Activated T-helper 17 cell treated with anti-CD3 and anti-CD28 coated beads, Interleukin-2, amount 50 U/mL, for 72 hours (primary cell): Measurements from ENCODE around the gene RAB30. TPM values are rescaled to one million over a fixed set of nuclear protein-coding genes. Genes with fewer than 3 reads are reported as not detected.
"Not testable (repeated sequence)": the region's sequence is repeated elsewhere in the genome, so short reads cannot be mapped to it uniquely, and the experiment has no call there.

ENCODE experiments used
- ATAC-seq: fragments of 150-1000 bp; cut with Tn5 transposase; replicated peaks from 2 replicates; pipeline ENCODE4 v1.10.0; 2021; ENCODE audit warnings: mild to moderate bottlenecking, moderate library complexity
- H3K27ac Mint-ChIP-seq: one replicate; pipeline ENCODE4 v1.8.0; 2022; ENCODE audit warnings: mixed read lengths
- H3K27me3 Mint-ChIP-seq: one replicate; pipeline ENCODE4 v1.8.0; 2022; ENCODE audit warnings: mixed read lengths
- H3K36me3 Mint-ChIP-seq: one replicate; pipeline ENCODE4 v1.8.0; 2022; ENCODE audit warnings: low read depth, mild to moderate bottlenecking, mixed read lengths
- H3K4me1 Mint-ChIP-seq: one replicate; pipeline ENCODE4 v1.8.0; 2022; ENCODE audit warnings: mixed read lengths
- H3K4me3 Mint-ChIP-seq: one replicate; pipeline ENCODE4 v1.8.0; 2022; ENCODE audit warnings: mild to moderate bottlenecking, mixed read lengths
- H3K9me3 Mint-ChIP-seq: one replicate; pipeline ENCODE4 v1.8.0; 2022; ENCODE audit warnings: mixed read lengths
- total RNA-seq, 2 donors: library from RNA; stranded (reverse); gene quantifications; one replicate each; pipeline ENCODE4 v1.2.3, GENCODE V29; 2022

RAB30 gene
- total RNA-seq, 2 donors from 2014 or later, result 7.0 to 8.7 TPM

DNA sequence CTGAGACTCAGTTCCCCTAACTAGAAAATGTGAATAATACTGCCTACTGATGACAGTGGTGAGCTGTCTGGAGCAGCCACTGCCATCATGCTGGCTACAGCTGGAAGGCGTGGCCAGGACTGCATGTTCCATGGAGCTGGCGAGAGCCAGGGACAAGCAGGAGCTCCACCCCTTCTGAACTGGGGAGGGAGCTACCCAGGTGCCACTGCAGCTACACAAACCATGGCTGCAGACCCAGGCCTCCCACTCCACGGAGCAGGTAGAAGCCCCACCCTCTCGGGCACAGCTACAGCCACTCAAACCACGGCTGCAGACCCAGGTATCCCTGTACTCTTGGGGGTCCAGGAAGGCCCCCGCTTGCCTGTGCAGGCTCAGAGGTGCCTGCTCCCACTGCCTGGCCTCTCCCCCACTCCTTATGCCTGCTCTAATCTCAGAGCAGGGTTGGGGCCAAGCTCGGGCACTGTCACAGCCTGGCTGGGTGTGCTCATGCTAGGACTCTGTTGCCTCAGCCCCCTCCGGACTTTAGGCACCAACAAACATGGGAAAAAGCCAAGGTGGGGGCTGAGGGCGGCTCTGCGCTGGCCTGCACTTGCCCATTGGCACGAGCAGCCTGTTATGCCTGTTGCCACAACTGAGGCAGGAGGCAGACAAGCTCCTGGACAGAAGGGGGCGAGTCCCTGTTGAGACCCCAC, 51.7 kb downstream of the RAB30 start:
- no peaks in the 10 kb centered on the region for H3K27me3 Mint-ChIP-seq
- no peak for ATAC-seq

DNA sequence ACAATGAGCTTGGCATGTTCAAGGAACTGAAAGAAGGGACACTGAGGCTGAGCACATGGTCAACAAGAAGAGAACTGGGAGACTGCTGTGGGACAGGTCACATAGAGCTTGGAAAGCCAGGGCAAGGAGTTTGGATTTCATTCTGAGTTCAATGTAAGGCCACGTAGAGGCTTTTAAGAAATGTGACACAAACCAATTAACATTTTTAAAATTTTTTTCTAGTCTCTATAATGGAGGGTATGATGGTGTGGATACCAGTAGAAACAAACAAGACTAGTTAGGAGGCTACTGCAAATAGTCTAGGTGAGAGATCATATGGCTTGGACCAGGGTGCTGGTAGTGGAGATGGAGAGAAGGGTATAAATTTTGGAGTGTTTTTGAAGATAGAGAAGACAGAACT, 56.7 kb downstream of the RAB30 start:
- H3K4me1 Mint-ChIP-seq, result peaks cover 12% of the 10 kb centered on the region
- no peaks in the 10 kb centered on the region for H3K36me3 Mint-ChIP-seq
- ATAC-seq, result no peak
- peaks cover 7% of the 10 kb centered on the region for H3K9me3 Mint-ChIP-seq
- H3K4me3 Mint-ChIP-seq, result no peak overlapping the region
- H3K27me3 Mint-ChIP-seq, result no peaks in the 10 kb centered on the region
- peak overlapping the region; percentile 7 for H3K27ac Mint-ChIP-seq

More for the DNA sequence above, 51.7 kb downstream of the RAB30 start:
- Mint-ChIP-seq H3K4me1 (peaks cover 11% of the 10 kb centered on the region), H3K9me3 (peaks cover 6% of the 10 kb centered on the region), H3K4me3 (no peak overlapping the region), H3K27ac (no peak overlapping the region), H3K36me3 (no peaks in the 10 kb centered on the region)

DNA sequence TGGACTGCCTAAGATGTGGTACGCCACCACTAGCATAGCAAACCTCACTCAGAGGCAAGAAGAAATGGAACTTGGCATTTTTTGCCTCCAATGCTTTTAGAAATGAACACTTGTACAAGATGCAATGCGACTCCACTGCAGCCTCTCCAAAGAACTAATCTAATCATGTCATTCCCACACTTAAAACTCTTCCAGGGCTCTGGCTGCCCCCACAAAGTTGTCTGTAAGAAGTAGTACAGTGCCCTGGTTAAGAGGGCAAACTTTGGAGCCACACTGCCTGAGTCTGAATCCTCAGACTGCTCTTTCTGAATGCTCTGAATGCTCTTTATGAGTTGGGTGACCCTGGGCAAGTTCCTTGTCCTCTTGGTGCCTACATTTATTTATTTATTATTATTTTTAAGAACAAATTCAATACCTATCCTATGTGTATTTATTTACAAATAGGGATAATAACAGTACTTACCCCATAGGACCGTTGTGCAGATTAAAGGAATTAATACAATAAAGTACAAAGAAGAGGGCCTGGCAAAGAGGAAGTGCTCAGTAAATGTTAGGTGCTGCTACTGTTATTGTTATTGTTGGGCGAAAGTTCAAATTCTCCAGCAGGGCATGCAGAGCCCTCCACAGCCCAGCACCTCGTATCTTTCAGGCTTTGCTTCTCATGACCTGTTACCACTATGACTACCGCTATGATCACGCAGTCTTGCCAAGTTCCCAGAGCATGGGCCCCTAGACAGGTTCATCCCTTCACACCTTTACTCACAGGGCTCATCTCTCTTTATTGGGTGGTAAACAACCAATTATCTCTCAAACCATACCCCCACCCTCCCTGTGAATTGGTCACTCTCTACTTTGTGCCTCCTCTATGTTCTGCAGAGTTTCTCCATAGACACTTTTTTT, 59.3 kb downstream of the RAB30 start:
- Mint-ChIP-seq H3K9me3 (peaks cover 7% of the 10 kb centered on the region), H3K27me3 (no peaks in the 10 kb centered on the region), H3K36me3 (no peaks in the 10 kb centered on the region), H3K4me3 (no peak overlapping the region), H3K4me1 (peaks cover 19% of the 10 kb centered on the region), H3K27ac (no peak overlapping the region)
- ATAC-seq, result no peak

DNA sequence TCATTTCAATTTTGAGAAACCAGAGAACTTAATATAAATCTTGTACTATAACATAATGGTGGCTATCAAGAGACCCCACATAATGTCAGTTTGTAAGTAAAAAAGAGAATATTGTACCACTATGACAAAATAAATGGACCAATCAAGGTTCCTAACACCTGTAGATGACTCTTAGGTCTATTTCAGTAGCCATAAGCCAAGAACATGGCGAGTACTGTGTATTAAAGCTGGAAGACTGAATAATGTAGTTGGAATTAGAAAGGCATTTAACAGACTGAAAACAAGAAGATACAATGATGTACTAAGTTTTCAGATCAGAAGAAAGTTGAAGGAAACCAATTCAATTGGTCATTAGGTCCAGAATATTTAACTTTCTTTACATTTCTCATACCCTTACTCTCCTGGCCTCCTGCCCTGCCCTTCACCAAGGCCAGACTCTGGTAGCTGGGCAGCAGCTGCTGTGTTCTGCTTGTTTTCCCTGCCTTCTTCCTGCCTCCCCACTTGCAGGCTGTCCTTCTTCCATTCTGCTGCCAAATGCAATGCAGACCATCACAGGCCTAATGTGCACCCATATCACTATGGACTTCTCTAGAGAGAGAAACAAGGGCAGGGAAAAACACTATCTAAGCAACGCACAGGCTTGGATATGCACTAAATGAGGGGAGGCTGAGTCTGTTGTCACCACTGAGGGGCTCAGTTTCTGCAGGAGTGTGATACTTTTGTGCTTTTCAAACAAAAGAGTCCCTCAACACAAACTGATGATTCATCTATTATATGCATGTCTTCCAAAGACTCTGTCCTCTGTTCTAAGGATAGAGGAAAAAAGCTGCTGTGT, 60.1 kb downstream of the RAB30 start:
- H3K36me3 Mint-ChIP-seq, result no peaks in the 10 kb centered on the region
- peaks cover 7% of the 10 kb centered on the region for H3K9me3 Mint-ChIP-seq
- no peak overlapping the region for H3K27ac Mint-ChIP-seq
- ATAC-seq, result no peak
- H3K27me3 Mint-ChIP-seq, result no peaks in the 10 kb centered on the region
- H3K4me1 Mint-ChIP-seq, result peaks cover 26% of the 10 kb centered on the region
- H3K4me3 Mint-ChIP-seq, result no peak overlapping the region

DNA sequence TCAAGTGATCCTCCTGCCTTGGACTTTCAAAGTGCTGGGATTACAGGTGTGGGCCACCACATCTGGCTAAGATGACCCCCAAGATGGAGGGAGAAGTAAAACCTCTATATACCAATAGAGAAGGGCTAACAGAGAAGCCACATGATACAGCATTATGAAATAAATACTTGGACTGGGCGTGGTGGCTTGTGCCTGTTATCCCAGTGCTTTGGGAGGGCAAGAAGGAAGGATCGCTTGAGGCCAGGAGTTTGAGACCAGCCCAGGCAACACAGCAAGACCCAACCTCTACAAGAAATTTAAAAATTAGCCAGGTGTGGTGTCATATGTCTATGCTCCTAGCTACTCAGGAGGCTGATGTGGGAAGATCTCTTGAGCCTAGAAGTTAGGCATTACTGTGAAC, 61.7 kb downstream of the RAB30 start:
- Mint-ChIP-seq H3K36me3 (no peaks in the 10 kb centered on the region), H3K9me3 (peaks cover under 1% of the 10 kb centered on the region), H3K4me1 (peaks cover 30% of the 10 kb centered on the region), H3K27me3 (no peaks in the 10 kb centered on the region), H3K4me3 (no peak overlapping the region), H3K27ac (no peak overlapping the region)
- ATAC-seq, result no peak

DNA sequence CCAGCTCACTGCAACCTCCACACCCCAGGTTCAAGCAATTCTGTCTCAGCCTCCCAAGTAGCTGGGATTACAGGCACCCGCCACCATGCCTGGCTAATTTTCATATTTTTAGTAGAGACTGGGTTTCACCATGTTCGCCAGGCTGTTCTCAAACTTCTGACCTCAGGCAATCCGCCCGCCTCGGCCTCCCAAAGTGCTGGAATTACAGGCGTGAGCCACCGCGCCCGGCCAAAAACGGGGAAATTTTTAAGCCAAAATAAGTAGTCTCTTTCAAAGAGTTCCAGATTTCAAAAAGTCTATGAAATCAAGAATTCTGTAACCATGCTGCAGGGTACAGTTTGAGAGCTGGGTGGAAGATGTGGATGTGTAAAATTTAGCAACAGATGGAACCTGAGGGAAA, 62.6 kb downstream of the RAB30 start:
- not testable (repeated sequence) for H3K27ac Mint-ChIP-seq, ATAC-seq, H3K27me3 Mint-ChIP-seq, H3K4me3 Mint-ChIP-seq, H3K36me3 Mint-ChIP-seq, H3K9me3 Mint-ChIP-seq
- peaks cover 30% of the 10 kb centered on the region for H3K4me1 Mint-ChIP-seq

DNA sequence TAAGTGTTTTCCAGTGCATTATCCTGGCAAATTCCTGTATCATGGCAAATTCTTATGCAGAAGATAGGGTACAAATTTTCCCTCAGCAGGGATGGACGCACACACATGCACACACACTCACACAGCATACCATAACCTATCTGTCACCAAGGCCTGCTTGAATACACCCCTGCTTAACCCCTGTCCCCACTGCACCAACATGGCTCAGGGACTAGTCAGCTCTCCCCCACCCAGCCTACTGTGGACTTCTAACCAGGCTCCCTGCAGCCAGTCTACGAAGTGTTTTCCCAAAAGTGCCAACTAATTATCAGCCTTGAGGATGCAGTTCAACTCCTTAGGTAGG, 63.1 kb downstream of the RAB30 start:
- H3K4me1 Mint-ChIP-seq, result peaks cover 30% of the 10 kb centered on the region
- no peak overlapping the region for H3K27ac Mint-ChIP-seq
- H3K4me3 Mint-ChIP-seq, result no peak overlapping the region
- H3K36me3 Mint-ChIP-seq, result no peaks in the 10 kb centered on the region
- H3K9me3 Mint-ChIP-seq, result no peaks in the 10 kb centered on the region
- no peaks in the 10 kb centered on the region for H3K27me3 Mint-ChIP-seq
- no peak for ATAC-seq

DNA sequence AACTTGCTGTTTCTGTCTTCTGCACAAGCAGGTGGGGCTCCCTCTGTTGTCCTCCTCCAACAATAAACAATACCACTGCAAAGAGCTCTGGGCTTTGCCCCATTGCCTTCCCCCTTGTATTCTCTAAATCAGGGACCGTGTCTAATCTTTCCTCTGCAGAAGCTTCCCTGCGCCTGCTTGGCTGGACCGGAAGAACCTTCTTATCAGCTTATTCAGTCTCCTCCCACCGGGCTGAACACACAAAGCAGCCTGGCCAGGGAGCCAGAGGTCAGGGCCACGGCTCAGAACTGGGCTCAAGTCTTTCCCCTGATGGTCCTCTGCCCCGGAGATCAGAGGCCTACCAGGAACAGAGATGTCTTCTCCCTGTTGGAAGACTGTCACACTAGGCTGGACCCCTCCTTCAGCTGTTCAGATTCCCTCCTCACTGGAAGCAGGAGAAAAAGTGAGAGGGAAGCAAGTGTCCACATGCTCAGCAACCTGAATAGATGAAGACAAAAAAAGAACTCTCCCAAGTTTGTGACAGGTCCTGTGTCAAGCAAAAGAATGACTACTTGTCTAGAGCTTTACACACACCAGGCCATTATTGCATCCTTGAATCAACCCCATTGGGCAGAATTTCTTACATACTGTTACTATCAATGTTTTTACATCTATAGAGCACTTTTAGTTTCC, 63.7 kb downstream of the RAB30 start:
- Mint-ChIP-seq H3K4me1 (peaks cover 30% of the 10 kb centered on the region), H3K4me3 (peak overlapping the region; percentile 23), H3K27ac (no peak overlapping the region), H3K27me3 (no peaks in the 10 kb centered on the region), H3K9me3 (no peaks in the 10 kb centered on the region), H3K36me3 (no peaks in the 10 kb centered on the region)
- no peak for ATAC-seq

DNA sequence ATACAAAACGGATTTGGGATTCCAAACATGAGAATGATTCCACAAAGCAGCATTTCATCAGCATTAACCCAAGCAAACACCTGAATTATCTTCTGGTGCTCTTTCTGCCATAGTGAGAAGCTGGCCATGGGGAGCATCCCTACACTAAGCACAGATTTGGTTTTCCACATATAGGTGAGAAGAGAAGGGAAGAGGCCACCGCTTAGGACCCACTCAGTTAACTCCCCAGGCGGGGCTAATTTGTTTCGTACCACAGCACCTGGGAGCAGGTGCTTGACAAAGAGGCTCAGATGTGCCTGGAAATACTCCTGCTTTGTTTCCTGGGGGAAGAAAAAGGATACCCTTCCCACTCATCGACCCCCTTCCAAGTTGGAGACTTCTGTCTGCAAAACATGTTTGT, 64.2 kb downstream of the RAB30 start:
- Mint-ChIP-seq H3K4me1 (peaks cover 30% of the 10 kb centered on the region), H3K27ac (peak overlapping the region; percentile 70), H3K36me3 (no peaks in the 10 kb centered on the region), H3K27me3 (no peaks in the 10 kb centered on the region), H3K9me3 (no peaks in the 10 kb centered on the region), H3K4me3 (peak overlapping the region; percentile 47)
- no peak for ATAC-seq

DNA sequence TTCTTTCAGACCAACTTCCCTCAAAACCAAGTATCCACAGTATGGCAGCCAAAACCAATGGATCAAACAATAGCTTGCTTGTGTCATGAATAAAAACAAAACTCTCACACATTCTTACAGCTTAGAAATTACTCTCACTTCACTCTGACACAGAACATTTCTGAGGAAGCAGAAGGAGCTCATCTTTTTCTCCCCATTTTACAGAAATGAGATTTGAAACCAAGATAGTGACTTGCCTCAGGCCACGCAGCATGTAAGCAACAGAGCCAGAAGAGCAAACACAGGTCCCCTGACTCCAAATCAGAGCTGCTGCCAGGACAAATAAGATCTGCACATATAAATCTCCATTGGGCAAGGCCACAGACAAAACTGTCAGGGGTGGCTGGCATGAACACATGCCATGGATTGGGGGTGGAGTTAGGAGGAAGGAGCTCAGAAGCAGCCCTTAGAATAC, 64.8 kb downstream of the RAB30 start:
- no peaks in the 10 kb centered on the region for H3K9me3 Mint-ChIP-seq
- peaks cover 36% of the 10 kb centered on the region for H3K4me1 Mint-ChIP-seq
- H3K36me3 Mint-ChIP-seq, result no peaks in the 10 kb centered on the region
- peak; percentile 78 for ATAC-seq
- H3K4me3 Mint-ChIP-seq, result peak overlapping the region; percentile 47
- H3K27ac Mint-ChIP-seq, result peak overlapping the region; percentile 70
- no peaks in the 10 kb centered on the region for H3K27me3 Mint-ChIP-seq

DNA sequence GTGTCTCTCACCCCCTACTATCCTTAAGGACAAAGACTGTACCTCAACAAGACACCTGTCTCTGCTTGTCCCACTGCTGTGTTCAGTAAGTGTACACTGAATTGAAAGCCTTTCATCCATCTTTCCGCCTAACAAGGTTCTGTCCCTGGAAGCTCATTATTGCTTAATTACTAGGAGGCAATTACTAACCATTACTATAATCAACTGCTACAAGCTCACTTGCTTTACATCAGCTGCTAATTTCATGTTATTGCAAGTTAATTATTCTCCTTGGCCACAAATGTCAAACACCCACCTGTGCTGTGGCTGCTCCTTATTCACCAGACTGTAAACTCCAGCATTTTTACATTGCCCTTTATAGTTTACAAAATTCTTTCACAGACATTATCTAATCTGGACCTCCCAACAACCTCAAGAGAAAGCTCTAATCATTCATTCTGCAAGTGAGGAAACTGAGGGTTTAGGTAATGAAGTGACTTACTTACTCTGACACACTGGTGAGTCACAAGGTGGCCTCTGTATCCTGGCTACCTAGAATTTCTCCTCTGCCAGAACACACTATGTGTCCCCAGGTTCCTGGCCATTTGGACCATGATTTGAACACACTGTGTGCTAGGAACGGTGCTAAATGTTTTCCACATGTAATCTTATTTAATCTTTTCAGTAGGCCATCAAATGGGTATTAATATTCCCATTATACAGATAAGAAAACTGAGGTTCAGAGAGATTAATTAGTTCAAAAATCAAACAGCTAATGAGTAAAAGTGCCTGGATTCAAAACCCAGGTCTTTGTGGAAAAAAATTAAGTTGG, 66.7 kb downstream of the RAB30 start:
- Mint-ChIP-seq H3K4me1 (peaks cover 38% of the 10 kb centered on the region), H3K27me3 (no peaks in the 10 kb centered on the region), H3K36me3 (no peaks in the 10 kb centered on the region), H3K9me3 (no peaks in the 10 kb centered on the region), H3K4me3 (peak overlapping the region; percentile 45), H3K27ac (peak overlapping the region; percentile 60)
- ATAC-seq, result peak; percentile 82

DNA sequence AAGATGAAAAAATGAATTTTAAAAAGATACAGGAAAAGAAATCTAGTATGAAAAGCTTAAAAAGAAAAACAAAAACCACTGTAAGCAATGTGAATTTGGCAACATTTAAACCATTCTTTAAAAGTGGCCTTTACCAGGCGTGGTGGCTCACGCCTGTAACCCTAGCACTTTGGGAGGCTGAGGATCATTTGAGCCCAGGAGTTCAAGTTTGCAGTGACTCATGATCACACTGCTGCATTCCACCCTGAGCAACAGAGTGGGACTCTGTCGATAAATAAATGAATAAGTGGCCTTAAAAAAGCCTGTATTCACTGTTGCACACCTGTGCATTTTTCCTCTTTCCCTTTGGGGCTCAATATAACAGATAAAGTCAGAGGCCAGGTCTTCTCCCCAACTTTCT, 69.2 kb downstream of the RAB30 start:
- no peaks in the 10 kb centered on the region for H3K27me3 Mint-ChIP-seq
- no peaks in the 10 kb centered on the region for H3K9me3 Mint-ChIP-seq
- no peak overlapping the region for H3K27ac Mint-ChIP-seq
- ATAC-seq, result no peak
- H3K4me1 Mint-ChIP-seq, result peaks cover 36% of the 10 kb centered on the region
- no peak overlapping the region for H3K4me3 Mint-ChIP-seq
- H3K36me3 Mint-ChIP-seq, result no peaks in the 10 kb centered on the region

DNA sequence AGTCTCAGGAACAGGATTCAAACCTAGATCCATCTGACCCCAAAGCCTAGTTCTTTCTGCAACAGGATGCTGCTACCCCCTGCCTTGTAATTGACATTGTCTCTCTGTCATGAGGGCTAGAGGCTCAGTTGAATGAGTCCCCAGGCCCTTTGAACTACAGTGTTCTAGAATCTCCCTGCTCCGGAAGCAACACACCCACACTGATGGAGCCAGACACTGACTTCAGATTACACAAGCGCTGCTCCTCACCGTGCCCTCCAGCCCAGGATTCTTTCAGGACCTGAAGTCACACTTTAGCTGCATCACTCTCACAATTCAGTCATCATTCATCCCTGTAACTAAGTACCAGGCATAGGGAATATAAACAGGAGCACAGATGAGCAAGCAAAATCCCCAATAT, 69.6 kb downstream of the RAB30 start:
- peak; percentile 43 for ATAC-seq
- peaks cover 34% of the 10 kb centered on the region for H3K4me1 Mint-ChIP-seq

More for the DNA sequence above, 69.6 kb downstream of the RAB30 start:
- H3K4me3 Mint-ChIP-seq, result no peak overlapping the region
- no peaks in the 10 kb centered on the region for H3K27me3 Mint-ChIP-seq
- no peaks in the 10 kb centered on the region for H3K9me3 Mint-ChIP-seq
- no peaks in the 10 kb centered on the region for H3K36me3 Mint-ChIP-seq
- H3K27ac Mint-ChIP-seq, result no peak overlapping the region
